Upper lobe of left lung (tissue), 4 donors: ENCODE data around the gene C3orf49.

ENCODE experiments used
- CTCF ChIP-seq, 6 experiments: fragments of 450-650 bp in 4 of 6; fragments of 200-600 bp in 2 of 6; sonication (generic) in 2 of 6; IDR thresholded peaks; one replicate each; pipeline ENCODE4 v1.5.1; 2016 to 2019; ENCODE audit warnings: antibody characterized with exemption in 6 of 6
- POLR2AphosphoS5 ChIP-seq, 2 donors: sonication (generic); formaldehyde crosslinking; IDR thresholded peaks; one replicate each; pipeline ENCODE4 v1.5.1; 2017; ENCODE audit warnings: antibody characterized with exemption in 2 of 2

DNA sequence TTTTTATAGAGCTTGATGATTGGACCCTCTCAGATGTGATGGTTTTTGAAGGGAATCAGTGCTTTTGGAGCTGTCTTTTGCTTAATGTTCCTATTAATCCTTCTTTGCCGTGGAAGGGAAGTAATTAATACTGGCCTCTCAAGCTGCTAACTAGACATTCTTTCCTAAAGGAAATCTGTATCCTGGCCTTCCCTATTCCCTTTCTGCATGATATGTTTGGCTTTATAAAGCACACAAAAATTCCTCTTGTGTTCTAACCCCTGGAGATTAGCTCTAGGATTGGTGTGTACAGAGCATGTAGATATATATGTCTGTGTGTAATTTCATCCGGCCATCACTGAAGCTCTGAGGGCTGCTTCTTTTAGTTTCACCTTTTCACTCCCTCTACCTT, 51.5 kb downstream of the C3orf49 start:
- TF ChIP-seq POLR2AphosphoS5 (IDR thresholded peaks at IDR 0.05) (no peak), CTCF (IDR thresholded peaks at IDR 0.05) (no peak)
